Fibroblast of lung (primary cell): Measurements from ENCODE around the gene ZNF853.

ENCODE experiments used
- CTCF ChIP-seq, 2 donors: IDR thresholded peaks in 1 of 2; conservative IDR thresholded peaks in 1 of 2; 1 replicate in 1 of 2; 2 replicates in 1 of 2; pipeline ENCODE4 v1.5.1; 2011 to 2012; ENCODE audit warnings: low read length in 2 of 2, control low read depth in 1 of 2, inconsistent platforms in 1 of 2, low read depth in 1 of 2, mild to moderate bottlenecking in 1 of 2
- EZH2 ChIP-seq: IDR thresholded peaks from 2 replicates; pipeline ENCODE4 v1.5.1; 2012; ENCODE audit warnings: low read length, control low read depth, mild to moderate bottlenecking; ENCODE audit errors: missing control alignments

- no peak for TF ChIP-seq CTCF (conservative IDR thresholded peaks at IDR 0.05 in 1 of 2, IDR thresholded peaks at IDR 0.05 in 1 of 2; ENCODE audit: low read depth in 1 of 2, low read length in 2 of 2)
- TF ChIP-seq EZH2 = no peak
Observed at GRCh38 chr7:6621195-6622133, 6.1 kb downstream of the ZNF853 start.
